Activated T-helper 1 cell treated with anti-CD3 and anti-CD28 coated beads, Interleukin-12 subunit alpha, Interleukin-12 subunit beta, Interleukin-2, Interleukin-4 antibody, amounts not matched to agents 30 ng/mL and 10 ng/mL and 1 ng/mL, durations not matched to agents 14 hours and 24 hours and 36 hours (primary cell): ENCODE measurements around the gene CASS4. TPM values are rescaled to one million over a fixed set of nuclear protein-coding genes. Genes with fewer than 3 reads are reported as not detected.

Source experiments
- total RNA-seq: library from RNA; stranded (reverse); gene quantifications from 2 replicates; pipeline ENCODE4 v1.2.3, GENCODE V29; 2022

The CASS4 gene
- total RNA-seq, 1 donor from 2014 or later, result 6.7 TPM

Other genes with a start within 250 kb of the CASS4 start
- gene MC3R, start 163.5 kb upstream of the CASS4 start, total RNA-seq, result not detected in 2 replicates
- gene FAM210B, start 53.3 kb upstream of the CASS4 start, total RNA-seq, result 6.2 and 6.9 TPM in 2 replicates
- gene AURKA, start 20.0 kb upstream of the CASS4 start, total RNA-seq, result 39.2 and 41.2 TPM in 2 replicates
- 55.2 and 60.9 TPM in 2 replicates for gene CSTF1, start 19.6 kb upstream of the CASS4 start, total RNA-seq
- gene RTF2, start 56.4 kb downstream of the CASS4 start, total RNA-seq, result 106 and 113 TPM in 2 replicates
- 1.3 and 1.5 TPM in 2 replicates for gene FAM209A, start 112.5 kb downstream of the CASS4 start, total RNA-seq
- 1.2 and 1.4 TPM in 2 replicates for gene FAM209B, start 121.0 kb downstream of the CASS4 start, total RNA-seq
- not detected in 2 replicates for gene TFAP2C, start 217.0 kb downstream of the CASS4 start, total RNA-seq